Effector memory CD4-positive, alpha-beta T cell (primary cell): ENCODE results near the gene MORC4.

Source experiments
- DNase-seq, 3 donors: peaks; one replicate each; pipeline ENCODE4 v3.0.0-alpha.2; 2020
- H3K27ac ChIP-seq: 2 replicates; pipeline ENCODE4 v1.7.0; 2013; ENCODE audit warnings: mild to moderate bottlenecking, low read length, moderate library complexity; ENCODE audit not compliant: insufficient read depth, poor library complexity, severe bottlenecking
- H3K27me3 ChIP-seq: replicated peaks from 2 replicates; pipeline ENCODE4 v1.7.0; 2013; ENCODE audit warnings: mild to moderate bottlenecking, low read length; ENCODE audit not compliant: insufficient read depth, control insufficient read depth, poor library complexity, severe bottlenecking
- H3K36me3 ChIP-seq: 2 replicates; pipeline ENCODE4 v1.7.0; 2013; ENCODE audit warnings: mild to moderate bottlenecking, low read length, moderate library complexity; ENCODE audit not compliant: control insufficient read depth, insufficient read depth
- H3K4me1 ChIP-seq: 2 replicates; pipeline ENCODE4 v1.7.0; 2013; ENCODE audit warnings: low read length, mild to moderate bottlenecking; ENCODE audit not compliant: control insufficient read depth, insufficient read depth, poor library complexity, severe bottlenecking
- H3K4me3 ChIP-seq: 2 replicates; pipeline ENCODE4 v1.7.0; 2013; ENCODE audit warnings: low read length, low read depth, mild to moderate bottlenecking; ENCODE audit not compliant: insufficient read depth, poor library complexity, severe bottlenecking
- H3K9me3 ChIP-seq: 2 replicates; pipeline ENCODE4 v1.7.0; 2013; ENCODE audit warnings: mild to moderate bottlenecking, low read length, moderate library complexity; ENCODE audit not compliant: control insufficient read depth

MORC4 gene

GRCh38 chrX:106954041-106954440 lies 46.0 kb downstream of the MORC4 start:
- Histone ChIP-seq H3K27ac (no peak overlapping the region), H3K27me3 (no peaks in the 10 kb centered on the region), H3K36me3 (no peaks in the 10 kb centered on the region), H3K4me1 (no peaks in the 10 kb centered on the region), H3K9me3 (no peaks in the 10 kb centered on the region), H3K4me3 (no peak overlapping the region)
- DNase-seq, result no peak

GRCh38 chrX:106952988-106953387 lies 47.0 kb downstream of the MORC4 start:
- Histone ChIP-seq H3K36me3 (no peaks in the 10 kb centered on the region), H3K9me3 (no peaks in the 10 kb centered on the region), H3K4me1 (no peaks in the 10 kb centered on the region), H3K4me3 (no peak overlapping the region), H3K27me3 (no peaks in the 10 kb centered on the region), H3K27ac (no peak overlapping the region)
- no peak for DNase-seq

GRCh38 chrX:106952538-106952937 lies 47.5 kb downstream of the MORC4 start:
- DNase-seq, result no peak
- Histone ChIP-seq H3K36me3 (no peaks in the 10 kb centered on the region), H3K27ac (no peak overlapping the region), H3K4me1 (no peaks in the 10 kb centered on the region), H3K27me3 (no peaks in the 10 kb centered on the region), H3K9me3 (no peaks in the 10 kb centered on the region), H3K4me3 (no peak overlapping the region)

- no peak for DNase-seq
- Histone ChIP-seq H3K27ac (no peak overlapping the region), H3K4me1 (no peaks in the 10 kb centered on the region), H3K4me3 (no peak overlapping the region), H3K36me3 (no peaks in the 10 kb centered on the region), H3K27me3 (no peaks in the 10 kb centered on the region), H3K9me3 (no peaks in the 10 kb centered on the region)
Observed at GRCh38 chrX:106952089-106952488, 47.9 kb downstream of the MORC4 start.

- Histone ChIP-seq H3K27ac (no peak overlapping the region), H3K27me3 (no peaks in the 10 kb centered on the region), H3K9me3 (no peaks in the 10 kb centered on the region), H3K4me1 (no peaks in the 10 kb centered on the region), H3K4me3 (no peak overlapping the region), H3K36me3 (no peaks in the 10 kb centered on the region)
- no peak for DNase-seq
Observed at GRCh38 chrX:106951230-106951629, 48.8 kb downstream of the MORC4 start.

GRCh38 chrX:106950381-106950780 lies 49.6 kb downstream of the MORC4 start:
- Histone ChIP-seq H3K36me3 (no peaks in the 10 kb centered on the region), H3K27me3 (no peaks in the 10 kb centered on the region), H3K4me1 (no peaks in the 10 kb centered on the region), H3K27ac (no peak overlapping the region), H3K9me3 (no peaks in the 10 kb centered on the region), H3K4me3 (no peak overlapping the region)
- DNase-seq, result no peak

- H3K4me3 ChIP-seq, result no peak overlapping the region
- H3K4me1 ChIP-seq, result no peaks in the 10 kb centered on the region
- no peaks in the 10 kb centered on the region for H3K9me3 ChIP-seq
- no peaks in the 10 kb centered on the region for H3K27me3 ChIP-seq
- DNase-seq, result no peak
- no peak overlapping the region for H3K27ac ChIP-seq
- H3K36me3 ChIP-seq, result no peaks in the 10 kb centered on the region
Observed at GRCh38 chrX:106949366-106949765, 50.6 kb downstream of the MORC4 start.

- Histone ChIP-seq H3K27ac (no peak overlapping the region), H3K4me3 (no peak overlapping the region), H3K27me3 (no peaks in the 10 kb centered on the region), H3K4me1 (no peaks in the 10 kb centered on the region), H3K9me3 (no peaks in the 10 kb centered on the region), H3K36me3 (no peaks in the 10 kb centered on the region)
- DNase-seq, result no peak
Observed at GRCh38 chrX:106948641-106949040, 51.4 kb downstream of the MORC4 start.

- no peak for DNase-seq
- no peaks in the 10 kb centered on the region for H3K27me3 ChIP-seq
- no peaks in the 10 kb centered on the region for H3K9me3 ChIP-seq
Observed at GRCh38 chrX:106946464-106946863, 53.5 kb downstream of the MORC4 start.

GRCh38 chrX:106940068-106940467 lies 59.9 kb downstream of the MORC4 start:
- no peaks in the 10 kb centered on the region for H3K27me3 ChIP-seq
- no peaks in the 10 kb centered on the region for H3K9me3 ChIP-seq
- H3K4me3 ChIP-seq, result no peak overlapping the region
- no peaks in the 10 kb centered on the region for H3K4me1 ChIP-seq
- DNase-seq, result no peak
- no peaks in the 10 kb centered on the region for H3K36me3 ChIP-seq
- no peak overlapping the region for H3K27ac ChIP-seq

More at GRCh38 chrX:106946464-106946863, 53.5 kb downstream of the MORC4 start:
- H3K4me3 ChIP-seq, result no peak overlapping the region
- no peak overlapping the region for H3K27ac ChIP-seq
- H3K36me3 ChIP-seq, result no peaks in the 10 kb centered on the region
- H3K4me1 ChIP-seq, result no peaks in the 10 kb centered on the region

- no peaks in the 10 kb centered on the region for H3K36me3 ChIP-seq
- no peaks in the 10 kb centered on the region for H3K4me1 ChIP-seq
- no peak for DNase-seq
- H3K4me3 ChIP-seq, result no peak overlapping the region
- no peak overlapping the region for H3K27ac ChIP-seq
- H3K27me3 ChIP-seq, result no peaks in the 10 kb centered on the region
- no peaks in the 10 kb centered on the region for H3K9me3 ChIP-seq
Observed at GRCh38 chrX:106939566-106939965, 60.4 kb downstream of the MORC4 start.
